ENCODE data around the gene LEAP2. TPM values are rescaled to one million over a fixed set of nuclear protein-coding genes. Genes with fewer than 3 reads are reported as not detected.

LEAP2 gene
- total RNA-seq, 2 donors from 2014 or later: 0.32 to 1.4 TPM

DNA sequence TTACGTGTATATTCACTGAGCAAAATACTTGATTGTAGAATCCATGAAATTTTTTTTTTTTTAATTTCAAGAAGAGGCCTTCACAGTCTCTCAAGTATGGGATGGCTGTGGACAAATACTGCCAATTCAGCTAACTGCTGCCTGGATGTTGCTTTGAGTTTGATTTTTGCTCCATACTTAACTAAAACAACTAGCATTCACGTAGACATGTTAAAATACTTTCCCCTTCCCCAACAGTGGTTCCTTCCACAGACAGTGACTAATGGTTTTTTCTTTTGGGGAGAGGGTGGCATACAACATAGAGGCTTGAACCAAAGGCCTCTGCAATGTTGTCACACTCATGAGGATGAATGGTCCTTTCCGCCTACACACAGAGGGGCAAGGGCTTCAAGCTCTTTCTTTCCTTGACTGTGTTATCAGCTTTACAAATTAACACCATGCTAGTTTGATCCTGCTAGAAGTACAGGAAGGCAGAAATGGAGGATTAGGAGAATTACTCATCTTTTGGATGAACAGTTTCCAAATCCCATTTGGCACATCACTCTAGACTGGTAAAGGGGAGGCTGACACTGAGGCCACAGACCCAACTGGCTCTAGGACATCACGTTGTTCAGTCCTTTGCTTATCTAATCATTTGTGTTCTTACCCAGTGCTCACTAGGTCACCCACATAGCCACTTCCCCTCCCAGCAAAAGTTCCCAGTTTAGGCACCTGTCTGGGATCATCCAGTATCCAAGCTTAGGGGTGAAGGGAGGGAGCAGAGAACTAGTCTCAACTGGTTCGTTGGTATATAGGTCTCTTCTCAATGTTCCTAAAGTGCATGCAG, 1.8 kb upstream of the LEAP2 start:
- Histone ChIP-seq H3K4me1 (replicated peaks) (peaks cover 5% of the 10 kb centered on the region), H3K27ac (no peak overlapping the region), H3K9me3 (no peaks in the 10 kb centered on the region), H3K4me3 (no peak overlapping the region), H3K36me3 (peaks cover 0 to 10% of the 10 kb centered on the region in 2 donors), H3K27me3 (replicated peaks; ENCODE audit: insufficient read depth) (no peaks in the 10 kb centered on the region)
- no peak for TF ChIP-seq POLR2AphosphoS5 (IDR thresholded peaks at IDR 0.05)
- TF ChIP-seq, protein P1, sequence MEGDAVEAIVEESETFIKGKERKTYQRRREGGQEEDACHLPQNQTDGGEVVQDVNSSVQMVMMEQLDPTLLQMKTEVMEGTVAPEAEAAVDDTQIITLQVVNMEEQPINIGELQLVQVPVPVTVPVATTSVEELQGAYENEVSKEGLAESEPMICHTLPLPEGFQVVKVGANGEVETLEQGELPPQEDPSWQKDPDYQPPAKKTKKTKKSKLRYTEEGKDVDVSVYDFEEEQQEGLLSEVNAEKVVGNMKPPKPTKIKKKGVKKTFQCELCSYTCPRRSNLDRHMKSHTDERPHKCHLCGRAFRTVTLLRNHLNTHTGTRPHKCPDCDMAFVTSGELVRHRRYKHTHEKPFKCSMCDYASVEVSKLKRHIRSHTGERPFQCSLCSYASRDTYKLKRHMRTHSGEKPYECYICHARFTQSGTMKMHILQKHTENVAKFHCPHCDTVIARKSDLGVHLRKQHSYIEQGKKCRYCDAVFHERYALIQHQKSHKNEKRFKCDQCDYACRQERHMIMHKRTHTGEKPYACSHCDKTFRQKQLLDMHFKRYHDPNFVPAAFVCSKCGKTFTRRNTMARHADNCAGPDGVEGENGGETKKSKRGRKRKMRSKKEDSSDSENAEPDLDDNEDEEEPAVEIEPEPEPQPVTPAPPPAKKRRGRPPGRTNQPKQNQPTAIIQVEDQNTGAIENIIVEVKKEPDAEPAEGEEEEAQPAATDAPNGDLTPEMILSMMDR (IDR thresholded peaks at IDR 0.05): no peak
- no peak for DNase-seq (ENCODE audit: low spot score)
- intact Hi-C loops (cut with DNase I): no loop called here
- WGBS: 87% methylated on average over 5 of the region's 5 CpGs

DNA sequence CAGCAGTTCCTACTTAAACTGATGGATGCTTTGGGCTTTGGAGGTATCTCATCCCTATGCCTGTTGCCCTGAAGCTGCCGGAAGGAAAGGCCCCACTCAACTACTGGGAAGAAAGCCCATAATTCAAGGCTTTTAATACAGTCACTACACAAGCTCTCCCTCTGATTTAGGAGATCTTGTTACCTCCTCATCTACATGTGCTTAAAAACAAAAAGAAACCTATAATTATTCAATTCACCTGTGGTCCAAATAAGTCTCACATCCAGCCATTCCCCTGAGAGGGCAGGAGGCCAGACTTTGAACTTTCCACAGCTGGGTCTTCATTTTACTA, 715 bp upstream of the LEAP2 start:
- no peaks in the 10 kb centered on the region for H3K27me3 ChIP-seq (replicated peaks; ENCODE audit: insufficient read depth)
- intact Hi-C loops (cut with DNase I): no loop called here
- peaks cover 0 to 10% of the 10 kb centered on the region in 2 donors for H3K36me3 ChIP-seq
- H3K4me3 ChIP-seq: no peak overlapping the region
- no peaks in the 10 kb centered on the region for H3K9me3 ChIP-seq
- WGBS: 87% methylated on average over 1 of the region's 1 CpG
- DNase-seq (ENCODE audit: low spot score): no peak
- H3K27ac ChIP-seq: no peak overlapping the region
- peaks cover 1% of the 10 kb centered on the region for H3K4me1 ChIP-seq (replicated peaks)
- TF ChIP-seq POLR2AphosphoS5 (IDR thresholded peaks at IDR 0.05) (no peak), POLR2A (IDR thresholded peaks at IDR 0.05) (no peak)
- TF ChIP-seq, protein P1 (IDR thresholded peaks at IDR 0.05): no peak

DNA sequence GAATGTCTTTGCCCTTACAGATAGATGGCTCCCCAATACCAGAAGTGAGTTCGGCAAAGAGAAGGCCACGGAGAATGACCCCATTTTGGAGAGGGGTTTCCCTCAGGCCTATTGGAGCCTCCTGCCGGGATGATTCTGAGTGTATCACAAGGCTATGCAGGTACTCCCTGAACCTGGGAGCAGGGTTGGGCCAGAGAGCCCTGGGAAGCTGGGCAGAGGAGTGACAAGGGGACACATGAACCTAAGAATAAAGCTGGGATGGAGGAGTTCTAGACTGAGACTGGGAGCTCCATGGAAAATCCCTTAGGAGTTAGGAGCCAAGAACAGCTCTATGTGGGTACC, 433 bp downstream of the LEAP2 start:
- no peak for DNase-seq (ENCODE audit: low spot score)
- Histone ChIP-seq H3K27me3 (replicated peaks; ENCODE audit: insufficient read depth) (no peaks in the 10 kb centered on the region), H3K27ac (no peak overlapping the region), H3K36me3 (peaks cover 0 to under 1% of the 10 kb centered on the region in 2 donors), H3K4me3 (no peak overlapping the region), H3K9me3 (no peaks in the 10 kb centered on the region), H3K4me1 (replicated peaks) (no peaks in the 10 kb centered on the region)
- 91% methylated on average over 3 of the region's 3 CpGs for WGBS
- TF ChIP-seq, protein P1 (IDR thresholded peaks at IDR 0.05): no peak
- TF ChIP-seq POLR2AphosphoS5 (IDR thresholded peaks at IDR 0.05) (no peak), POLR2A (IDR thresholded peaks at IDR 0.05) (no peak)
- intact Hi-C loops (cut with DNase I): no loop called here

DNA sequence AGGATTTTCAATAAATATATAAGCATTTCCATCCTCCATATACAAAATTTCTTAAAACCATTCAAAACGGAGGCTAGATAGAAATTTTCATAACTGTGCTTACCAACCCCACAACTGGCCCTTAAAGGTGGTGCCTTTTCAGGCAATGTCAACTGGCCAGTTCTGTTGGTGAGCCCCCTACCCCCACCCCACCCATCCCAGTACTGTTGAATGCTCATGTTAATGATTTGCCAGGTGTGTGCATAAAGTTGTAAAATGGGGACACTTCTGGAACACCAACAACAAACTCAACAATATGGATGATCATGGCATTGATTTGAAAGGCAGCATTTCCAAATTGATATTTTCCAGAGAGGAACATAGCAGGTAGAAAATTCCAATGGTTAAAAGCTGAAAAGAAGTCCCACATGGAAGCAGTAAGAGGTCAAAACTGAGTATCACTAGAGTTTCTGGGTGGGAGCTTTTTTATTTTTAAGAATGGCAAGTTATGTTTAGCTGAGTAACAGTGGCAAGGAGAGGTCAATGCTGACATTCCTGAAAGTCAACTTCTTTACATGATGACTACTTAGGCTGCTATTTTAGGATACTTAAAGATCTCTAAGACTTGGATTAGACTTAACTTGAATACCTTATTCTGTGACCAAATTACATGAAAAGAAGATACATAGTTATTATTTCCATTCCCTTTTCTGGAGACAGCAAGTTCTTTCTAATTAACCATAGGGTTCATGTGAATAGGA, 2.7 kb downstream of the LEAP2 start:
- no peak overlapping the region for H3K4me3 ChIP-seq
- intact Hi-C loops (cut with DNase I): no loop called here
- H3K9me3 ChIP-seq: no peaks in the 10 kb centered on the region
- H3K27ac ChIP-seq: no peak overlapping the region
- no peak for TF ChIP-seq POLR2AphosphoS5 (IDR thresholded peaks at IDR 0.05)
- TF ChIP-seq, protein P1 (IDR thresholded peaks at IDR 0.05): no peak
- TF ChIP-seq POLR2A (IDR thresholded peaks at IDR 0.05): no peak
- no peaks in the 10 kb centered on the region for H3K36me3 ChIP-seq
- H3K4me1 ChIP-seq (replicated peaks): no peaks in the 10 kb centered on the region
- H3K27me3 ChIP-seq (replicated peaks; ENCODE audit: insufficient read depth): no peaks in the 10 kb centered on the region
- WGBS: 86% methylated on average over 1 of the region's 1 CpG
- DNase-seq (ENCODE audit: low spot score): no peak

DNA sequence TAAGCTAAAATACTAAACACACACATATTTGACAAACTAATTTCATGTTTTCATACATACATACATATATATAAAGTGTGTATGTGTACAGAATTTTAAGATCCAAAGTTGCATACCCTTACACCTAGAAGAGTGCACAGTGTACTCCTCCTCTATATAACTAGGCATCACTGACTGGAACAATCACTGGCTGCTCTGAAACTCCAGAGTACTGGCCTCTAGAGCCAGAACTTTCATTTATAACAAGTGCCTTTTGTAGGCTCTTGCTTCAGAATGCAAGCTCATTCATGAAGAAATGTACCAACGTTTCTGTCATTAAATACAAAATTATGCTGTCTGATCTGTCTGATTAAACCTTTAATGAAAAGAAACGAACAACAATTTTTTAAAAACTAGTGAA, 4.0 kb downstream of the LEAP2 start:
- intact Hi-C loops (cut with DNase I): no loop called here
- Histone ChIP-seq H3K27me3 (replicated peaks; ENCODE audit: insufficient read depth) (no peaks in the 10 kb centered on the region), H3K36me3 (no peaks in the 10 kb centered on the region), H3K9me3 (no peaks in the 10 kb centered on the region), H3K4me1 (replicated peaks) (no peaks in the 10 kb centered on the region), H3K4me3 (no peak overlapping the region), H3K27ac (no peak overlapping the region)
- WGBS: 43% methylated on average over 2 of the region's 2 CpGs
- TF ChIP-seq POLR2A (IDR thresholded peaks at IDR 0.05) (no peak), POLR2AphosphoS5 (IDR thresholded peaks at IDR 0.05) (no peak)
- TF ChIP-seq, protein P1 (IDR thresholded peaks at IDR 0.05): no peak
- DNase-seq (ENCODE audit: low spot score): no peak

Data from prostate gland (tissue), 2 donors.